ENCODE results near the gene PRKN.

- TF ChIP-seq CTCF (IDR thresholded peaks at IDR 0.05; ENCODE audit: insufficient read depth, low read length) (no peak), REST (IDR thresholded peaks at IDR 0.05; ENCODE audit: insufficient replicate concordance, low read depth) (no peak), SPI1 (IDR thresholded peaks at IDR 0.05; ENCODE audit: borderline replicate concordance, low read depth) (no peak)
Observed at GRCh38 chr6:161413355-161413771, 1314.2 kb downstream of the PRKN start.
